Neural progenitor cell (in vitro differentiated cells): ENCODE measurements around the gene USF2.

Experiments
- EZH2 ChIP-seq: fragments of 200-600 bp; sonication (generic); IDR thresholded peaks from 2 replicates; pipeline ENCODE4 v1.6.1; 2017; ENCODE audit warnings: antibody characterized with exemption, mild to moderate bottlenecking, moderate library complexity
- TF ChIP-seq, protein P1 (sequence below): fragments of 200-600 bp; sonication (generic); IDR thresholded peaks from 2 replicates; pipeline ENCODE4 v1.5.1; 2017; ENCODE audit warnings: antibody characterized with exemption, mild to moderate bottlenecking

DNA sequence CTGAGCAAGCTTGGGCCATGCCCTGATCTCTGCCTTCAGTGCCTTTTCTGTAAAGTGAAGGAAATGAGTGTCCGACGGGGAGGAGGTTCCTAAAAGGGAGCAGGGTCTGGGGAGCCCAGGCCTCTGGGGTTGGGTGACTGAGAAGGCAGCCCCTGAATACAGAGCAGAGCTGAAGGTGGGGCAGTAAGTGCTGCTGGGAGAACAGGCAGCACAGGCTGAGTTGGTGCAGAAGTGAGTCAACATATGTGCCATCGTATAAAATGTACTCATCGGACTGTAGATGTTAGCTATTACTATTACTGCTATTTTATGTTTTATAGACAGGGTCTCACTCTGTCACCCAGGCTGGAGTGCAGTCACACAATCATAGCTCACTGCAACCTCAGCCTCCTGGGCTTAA, 12.5 kb downstream of the USF2 start:
- no peak for TF ChIP-seq EZH2
- TF ChIP-seq, protein P1, sequence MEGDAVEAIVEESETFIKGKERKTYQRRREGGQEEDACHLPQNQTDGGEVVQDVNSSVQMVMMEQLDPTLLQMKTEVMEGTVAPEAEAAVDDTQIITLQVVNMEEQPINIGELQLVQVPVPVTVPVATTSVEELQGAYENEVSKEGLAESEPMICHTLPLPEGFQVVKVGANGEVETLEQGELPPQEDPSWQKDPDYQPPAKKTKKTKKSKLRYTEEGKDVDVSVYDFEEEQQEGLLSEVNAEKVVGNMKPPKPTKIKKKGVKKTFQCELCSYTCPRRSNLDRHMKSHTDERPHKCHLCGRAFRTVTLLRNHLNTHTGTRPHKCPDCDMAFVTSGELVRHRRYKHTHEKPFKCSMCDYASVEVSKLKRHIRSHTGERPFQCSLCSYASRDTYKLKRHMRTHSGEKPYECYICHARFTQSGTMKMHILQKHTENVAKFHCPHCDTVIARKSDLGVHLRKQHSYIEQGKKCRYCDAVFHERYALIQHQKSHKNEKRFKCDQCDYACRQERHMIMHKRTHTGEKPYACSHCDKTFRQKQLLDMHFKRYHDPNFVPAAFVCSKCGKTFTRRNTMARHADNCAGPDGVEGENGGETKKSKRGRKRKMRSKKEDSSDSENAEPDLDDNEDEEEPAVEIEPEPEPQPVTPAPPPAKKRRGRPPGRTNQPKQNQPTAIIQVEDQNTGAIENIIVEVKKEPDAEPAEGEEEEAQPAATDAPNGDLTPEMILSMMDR, result no peak
